ENCODE data around the gene ARL8A.
"Not testable (repeated sequence)": the region's sequence is repeated elsewhere in the genome, so short reads cannot be mapped to it uniquely, and the experiment has no call there.

ARL8A gene

GRCh38 chr1:202156590-202156989 lies 12.1 kb upstream of the ARL8A start:
- DNase-seq, result no peak

GRCh38 chr1:202155478-202156021 lies 11.0 kb upstream of the ARL8A start:
- DNase-seq, result no peak

GRCh38 chr1:202154766-202155477 lies 10.4 kb upstream of the ARL8A start:
- DNase-seq, result no peak

GRCh38 chr1:202154148-202154765 lies 9.7 kb upstream of the ARL8A start:
- DNase-seq, result no peak

- no peak for DNase-seq
These were observed 8.7 kb upstream of the ARL8A start for GRCh38 chr1:202153284-202153683.

GRCh38 chr1:202152399-202152798 lies 7.9 kb upstream of the ARL8A start:
- DNase-seq, result no peak

- DNase-seq, result no peak
These were observed 6.5 kb upstream of the ARL8A start for GRCh38 chr1:202151045-202151444.

GRCh38 chr1:202150602-202151001 lies 6.1 kb upstream of the ARL8A start:
- no peak for DNase-seq

- DNase-seq, result no peak
These were observed 5.7 kb upstream of the ARL8A start for GRCh38 chr1:202150187-202150586.

GRCh38 chr1:202149566-202149965 lies 5.0 kb upstream of the ARL8A start:
- no peak for DNase-seq

- DNase-seq, result no peak
These were observed 3.9 kb upstream of the ARL8A start for GRCh38 chr1:202148391-202148790.

GRCh38 chr1:202146993-202147392 lies 2.5 kb upstream of the ARL8A start:
- no peak for DNase-seq

- no peak for DNase-seq
These were observed 1.7 kb upstream of the ARL8A start for GRCh38 chr1:202146279-202146678.

- not testable (repeated sequence) for DNase-seq
These were observed 1.2 kb upstream of the ARL8A start for GRCh38 chr1:202145744-202146140.

- DNase-seq, result no peak
These were observed 669 bp upstream of the ARL8A start for GRCh38 chr1:202145068-202145743.

GRCh38 chr1:202143768-202144401 lies 652 bp downstream of the ARL8A start:
- peak; percentile 44 for DNase-seq

- DNase-seq, result no peak
These were observed 1.3 kb downstream of the ARL8A start for GRCh38 chr1:202143011-202143767.

- DNase-seq, result not testable (repeated sequence)
These were observed 3.1 kb downstream of the ARL8A start for GRCh38 chr1:202141468-202141867.

- DNase-seq, result no peak
These were observed 3.7 kb downstream of the ARL8A start for GRCh38 chr1:202140833-202141232.

- DNase-seq, result peak; percentile 95
These were observed 9.3 kb downstream of the ARL8A start for GRCh38 chr1:202135221-202135721.

- no peak for DNase-seq
These were observed 9.8 kb downstream of the ARL8A start for GRCh38 chr1:202134645-202135172.

- no peak for DNase-seq
These were observed 10.5 kb downstream of the ARL8A start for GRCh38 chr1:202133989-202134388.
